ENCODE results near the gene SLC35F1.

The SLC35F1 gene

DNA sequence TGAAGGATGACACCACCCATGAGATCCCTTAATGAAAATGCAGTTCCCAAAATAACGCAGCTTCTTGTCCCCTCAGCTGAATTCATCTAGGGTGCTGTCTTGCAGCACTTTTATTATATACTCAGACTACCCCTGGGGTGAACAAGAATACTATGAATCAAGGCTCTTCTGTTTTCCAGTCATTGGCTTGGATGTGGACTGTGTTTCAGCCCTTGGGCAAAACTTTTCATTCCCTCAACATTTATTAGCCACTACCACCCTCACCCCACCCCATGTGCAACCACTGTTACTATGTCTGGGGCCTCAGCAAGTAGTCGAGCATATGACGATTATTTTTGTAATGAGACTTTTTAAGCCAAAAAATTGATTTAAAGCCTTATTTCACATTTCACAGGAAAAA, 321.8 kb downstream of the SLC35F1 start (continued):
- no peak for TF ChIP-seq ZNF214 (tag by site-specific recombination; IDR thresholded peaks at IDR 0.05; ENCODE audit: borderline replicate concordance)
- no peak for TF ChIP-seq ZNF747 (tag by site-specific recombination; IDR thresholded peaks at IDR 0.05)
- TF ChIP-seq, protein P1, sequence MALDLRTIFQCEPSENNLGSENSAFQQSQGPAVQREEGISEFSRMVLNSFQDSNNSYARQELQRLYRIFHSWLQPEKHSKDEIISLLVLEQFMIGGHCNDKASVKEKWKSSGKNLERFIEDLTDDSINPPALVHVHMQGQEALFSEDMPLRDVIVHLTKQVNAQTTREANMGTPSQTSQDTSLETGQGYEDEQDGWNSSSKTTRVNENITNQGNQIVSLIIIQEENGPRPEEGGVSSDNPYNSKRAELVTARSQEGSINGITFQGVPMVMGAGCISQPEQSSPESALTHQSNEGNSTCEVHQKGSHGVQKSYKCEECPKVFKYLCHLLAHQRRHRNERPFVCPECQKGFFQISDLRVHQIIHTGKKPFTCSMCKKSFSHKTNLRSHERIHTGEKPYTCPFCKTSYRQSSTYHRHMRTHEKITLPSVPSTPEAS (tag by site-specific recombination; IDR thresholded peaks at IDR 0.05): no peak

DNA sequence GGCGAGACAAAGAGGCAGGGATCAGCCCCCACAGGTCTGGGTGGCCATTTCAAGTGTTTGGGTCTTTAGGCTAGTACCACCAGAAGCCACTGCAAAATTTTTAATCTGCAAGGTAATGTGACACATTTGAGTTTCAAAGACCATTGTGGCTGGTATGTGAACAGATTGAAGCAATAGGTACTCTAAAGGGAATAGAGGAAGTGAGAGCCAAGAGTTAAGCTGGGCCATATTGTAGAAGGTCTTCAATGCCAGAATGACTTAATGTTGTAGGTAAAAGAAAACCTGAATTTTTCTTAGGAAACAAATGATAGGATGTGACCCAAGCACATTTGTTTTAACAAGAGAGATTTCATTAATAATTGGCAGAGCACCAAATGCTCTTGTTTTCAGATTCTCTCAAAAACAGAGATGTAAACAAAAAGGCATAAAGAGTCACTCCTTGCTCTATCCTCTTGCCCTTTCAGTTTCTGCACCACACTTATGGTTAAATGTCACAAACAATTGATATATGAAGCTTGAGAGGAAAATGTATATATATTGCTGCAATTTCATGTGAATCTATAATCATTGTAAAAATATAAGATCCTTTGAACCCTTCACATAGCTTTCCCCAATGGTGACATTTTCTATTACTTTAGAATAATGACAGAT, 333.9 kb downstream of the SLC35F1 start:
- Histone ChIP-seq H3K4me1 (ENCODE audit: control insufficient read depth, insufficient read depth, low read length) (no peaks in the 10 kb centered on the region), H3K4me3 (ENCODE audit: low read depth, low read length) (no peak overlapping the region), H3K9me3 (ENCODE audit: control insufficient read depth, insufficient read depth, low read depth, low read length) (no peaks in the 10 kb centered on the region), H3K36me3 (ENCODE audit: control insufficient read depth in 2 of 2, insufficient read depth in 1 of 2, low read length in 2 of 2) (no peaks in the 10 kb centered on the region), H3K27ac (ENCODE audit: extremely low read depth, low read depth, low read length) (no peak overlapping the region)
- TF ChIP-seq HOXC10 (CRISPR knock-in tag; IDR thresholded peaks at IDR 0.05): no peak
- no peak for TF ChIP-seq ZNF629 (tag by site-specific recombination; IDR thresholded peaks at IDR 0.05)
- TF ChIP-seq ZNF121 (tag by site-specific recombination; IDR thresholded peaks at IDR 0.05): no peak
- no peak for TF ChIP-seq WT1 (tag by site-specific recombination; IDR thresholded peaks at IDR 0.05)
- TF ChIP-seq TRIM28 (IDR thresholded peaks at IDR 0.05; ENCODE audit: borderline replicate concordance, low read length): no peak
- TF ChIP-seq PRDM1 (tag by site-specific recombination; IDR thresholded peaks at IDR 0.05): no peak
- TF ChIP-seq, protein P2, sequence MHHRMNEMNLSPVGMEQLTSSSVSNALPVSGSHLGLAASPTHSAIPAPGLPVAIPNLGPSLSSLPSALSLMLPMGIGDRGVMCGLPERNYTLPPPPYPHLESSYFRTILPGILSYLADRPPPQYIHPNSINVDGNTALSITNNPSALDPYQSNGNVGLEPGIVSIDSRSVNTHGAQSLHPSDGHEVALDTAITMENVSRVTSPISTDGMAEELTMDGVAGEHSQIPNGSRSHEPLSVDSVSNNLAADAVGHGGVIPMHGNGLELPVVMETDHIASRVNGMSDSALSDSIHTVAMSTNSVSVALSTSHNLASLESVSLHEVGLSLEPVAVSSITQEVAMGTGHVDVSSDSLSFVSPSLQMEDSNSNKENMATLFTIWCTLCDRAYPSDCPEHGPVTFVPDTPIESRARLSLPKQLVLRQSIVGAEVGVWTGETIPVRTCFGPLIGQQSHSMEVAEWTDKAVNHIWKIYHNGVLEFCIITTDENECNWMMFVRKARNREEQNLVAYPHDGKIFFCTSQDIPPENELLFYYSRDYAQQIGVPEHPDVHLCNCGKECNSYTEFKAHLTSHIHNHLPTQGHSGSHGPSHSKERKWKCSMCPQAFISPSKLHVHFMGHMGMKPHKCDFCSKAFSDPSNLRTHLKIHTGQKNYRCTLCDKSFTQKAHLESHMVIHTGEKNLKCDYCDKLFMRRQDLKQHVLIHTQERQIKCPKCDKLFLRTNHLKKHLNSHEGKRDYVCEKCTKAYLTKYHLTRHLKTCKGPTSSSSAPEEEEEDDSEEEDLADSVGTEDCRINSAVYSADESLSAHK (tag by site-specific recombination; IDR thresholded peaks at IDR 0.05): no peak
- TF ChIP-seq ZNF423 (tag by site-specific recombination; IDR thresholded peaks at IDR 0.05): no peak
- TF ChIP-seq KLF7 (tag by site-specific recombination; IDR thresholded peaks at IDR 0.05; ENCODE audit: borderline replicate concordance): no peak
- TF ChIP-seq ZBTB17 (tag by site-specific recombination; IDR thresholded peaks at IDR 0.05): no peak
- ChIA-PET POLR2A (no interaction called here), CTCF (interaction anchor here (0.7 kb wide), 1 partner anchor 344 kb away, joined by 5 read pairs; no protein-coding TSS in a partner anchor)

DNA sequence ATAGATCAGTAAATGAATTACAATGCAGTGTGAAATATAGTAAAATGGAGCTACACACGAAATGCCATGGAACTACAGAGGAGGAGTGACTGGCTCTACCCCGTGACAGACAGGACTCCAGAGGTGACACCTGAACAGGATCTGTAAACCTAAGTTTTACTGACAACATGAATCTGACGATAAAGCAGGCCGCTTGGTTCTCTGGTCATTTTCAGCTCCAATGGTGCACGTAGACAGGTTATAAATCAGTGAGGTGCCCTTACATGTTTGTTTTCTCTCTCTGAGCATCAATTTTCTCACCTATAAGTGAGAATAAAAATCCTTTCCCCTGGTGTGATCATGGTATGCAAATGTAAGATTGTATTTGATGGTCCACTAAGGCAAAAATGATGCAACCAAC, 339.3 kb downstream of the SLC35F1 start:
- TF ChIP-seq GFI1B (tag by site-specific recombination; IDR thresholded peaks at IDR 0.05): no peak
- no peak for TF ChIP-seq ZNF501 (tag by site-specific recombination; IDR thresholded peaks at IDR 0.05)
- no peaks in the 10 kb centered on the region for H3K36me3 ChIP-seq (ENCODE audit: control insufficient read depth in 2 of 2, insufficient read depth in 1 of 2, low read length in 2 of 2)
- H3K27ac ChIP-seq (ENCODE audit: extremely low read depth, low read depth, low read length): no peak overlapping the region
- CTCF ChIA-PET: interaction anchor here (0.6 to 0.9 kb wide), 2 partner anchors 18 to 75 kb away, joined by 4 read pairs; no protein-coding TSS in a partner anchor
- H3K4me1 ChIP-seq (ENCODE audit: control insufficient read depth, insufficient read depth, low read length): no peaks in the 10 kb centered on the region
- POLR2A ChIA-PET: no interaction called here
- H3K4me3 ChIP-seq (ENCODE audit: low read depth, low read length): no peak overlapping the region
- no peaks in the 10 kb centered on the region for H3K9me3 ChIP-seq (ENCODE audit: control insufficient read depth, insufficient read depth, low read depth, low read length)

DNA sequence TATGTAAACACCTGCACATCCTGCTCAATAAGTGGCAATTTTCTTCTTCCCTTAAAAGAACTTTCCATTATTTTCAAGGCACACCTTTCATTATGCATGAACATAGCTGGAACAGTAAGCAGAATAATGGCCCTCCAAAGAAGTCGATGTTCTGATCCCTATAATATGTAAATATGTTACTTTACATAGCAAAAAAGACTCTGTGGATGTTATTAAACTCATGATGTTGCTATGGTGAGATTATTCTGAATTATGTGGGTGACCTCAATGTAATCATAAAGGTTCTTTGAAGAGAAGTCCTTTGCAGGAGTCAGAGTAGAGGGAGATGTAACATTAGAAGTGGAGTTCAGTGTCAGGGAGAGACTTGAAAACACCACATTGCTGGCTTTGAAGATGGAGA, 341.1 kb downstream of the SLC35F1 start:
- Histone ChIP-seq H3K36me3 (ENCODE audit: control insufficient read depth in 2 of 2, insufficient read depth in 1 of 2, low read length in 2 of 2) (no peaks in the 10 kb centered on the region), H3K27ac (ENCODE audit: extremely low read depth, low read depth, low read length) (no peak overlapping the region), H3K4me3 (ENCODE audit: low read depth, low read length) (no peak overlapping the region), H3K4me1 (ENCODE audit: control insufficient read depth, insufficient read depth, low read length) (no peaks in the 10 kb centered on the region), H3K9me3 (ENCODE audit: control insufficient read depth, insufficient read depth, low read depth, low read length) (no peaks in the 10 kb centered on the region)
- TF ChIP-seq ZNF610 (tag by site-specific recombination; IDR thresholded peaks at IDR 0.05; ENCODE audit: borderline replicate concordance) (no peak), ZNF132 (tag by site-specific recombination; IDR thresholded peaks at IDR 0.05; ENCODE audit: borderline replicate concordance) (no peak), ZNF140 (tag by site-specific recombination; IDR thresholded peaks at IDR 0.05) (no peak), ZNF768 (tag by site-specific recombination; IDR thresholded peaks at IDR 0.05) (no peak), SP2 (tag by site-specific recombination; IDR thresholded peaks at IDR 0.05) (no peak), ZNF423 (tag by site-specific recombination; IDR thresholded peaks at IDR 0.05) (no peak)
- TF ChIP-seq, protein P3, sequence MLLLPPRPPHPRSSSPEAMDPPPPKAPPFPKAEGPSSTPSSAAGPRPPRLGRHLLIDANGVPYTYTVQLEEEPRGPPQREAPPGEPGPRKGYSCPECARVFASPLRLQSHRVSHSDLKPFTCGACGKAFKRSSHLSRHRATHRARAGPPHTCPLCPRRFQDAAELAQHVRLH (tag by site-specific recombination; IDR thresholded peaks at IDR 0.05): no peak
- TF ChIP-seq, protein P4, sequence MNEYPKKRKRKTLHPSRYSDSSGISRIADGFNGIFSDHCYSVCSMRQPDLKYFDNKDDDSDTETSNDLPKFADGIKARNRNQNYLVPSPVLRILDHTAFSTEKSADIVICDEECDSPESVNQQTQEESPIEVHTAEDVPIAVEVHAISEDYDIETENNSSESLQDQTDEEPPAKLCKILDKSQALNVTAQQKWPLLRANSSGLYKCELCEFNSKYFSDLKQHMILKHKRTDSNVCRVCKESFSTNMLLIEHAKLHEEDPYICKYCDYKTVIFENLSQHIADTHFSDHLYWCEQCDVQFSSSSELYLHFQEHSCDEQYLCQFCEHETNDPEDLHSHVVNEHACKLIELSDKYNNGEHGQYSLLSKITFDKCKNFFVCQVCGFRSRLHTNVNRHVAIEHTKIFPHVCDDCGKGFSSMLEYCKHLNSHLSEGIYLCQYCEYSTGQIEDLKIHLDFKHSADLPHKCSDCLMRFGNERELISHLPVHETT (tag by site-specific recombination; IDR thresholded peaks at IDR 0.05): no peak
- POLR2A ChIA-PET: no interaction called here
- CTCF ChIA-PET: no interaction called here
